HCT116 (cell line): ENCODE results near the gene TNS3. TPM values are rescaled to one million over a fixed set of nuclear protein-coding genes. Genes with fewer than 3 reads are reported as not detected.

Experiments
- ATAC-seq: fragments of 200-7000 bp; cut with Tn5 transposase; 2 replicates; pipeline ENCODE4 v1.9.1; 2020; ENCODE audit warnings: mild to moderate bottlenecking, moderate library complexity
- BruUV-seq: library from RNA; stranded (reverse); fragments of 400-500 nt; replicated peaks from 2 replicates; lab custom pipeline; 2021; lab: Mats Ljungman, UMichigan
- CTCF ChIA-PET: fragments of 300-600 bp; sonication (Branson Sonifier 250); formaldehyde crosslinking; loops from one replicate; lab custom pipeline; 2021; ENCODE audit warnings: antibody characterized with exemption; lab: Charles Lee
- POLR2A ChIA-PET: fragments of 300-600, 350-600 bp; sonication (Branson Sonifier 250); formaldehyde crosslinking; loops from one replicate; lab custom pipeline; 2021; ENCODE audit warnings: antibody characterized with exemption; lab: Charles Lee
- RAD21 ChIA-PET, 2 experiments: fragments of 300-600 bp; sonication (Branson Sonifier 250); formaldehyde crosslinking; loops; one replicate each; lab custom pipeline; 2023; ENCODE audit warnings: low total read pairs in 2 of 2; ENCODE audit not compliant: uncharacterized antibody in 2 of 2, unreplicated experiment in 2 of 2, low non-redundant PET in 1 of 2; lab: Charles Lee
- DNase-seq: peaks from one replicate; pipeline ENCODE4 v3.0.0-alpha.2; 2010; ENCODE audit warnings: low read depth, low spot score
- H2AFZ ChIP-seq: fragments of 200-600 bp; shearing (Covaris generic), sonication (generic); 2 replicates; pipeline ENCODE4 v1.6.1; 2017; ENCODE audit warnings: low read depth, mixed run types, mixed read lengths, antibody characterized with exemption, low read length; ENCODE audit not compliant: poor library complexity, severe bottlenecking
- H3K27ac ChIP-seq: 2 replicates; pipeline ENCODE4 v1.5.1; 2012; ENCODE audit warnings: low read depth, low read length
- H3K27me3 ChIP-seq: fragments of 200-600 bp; sonication (generic); 2 replicates; pipeline ENCODE4 v1.6.1; 2016; ENCODE audit warnings: mixed run types, low read length, mixed read lengths; ENCODE audit not compliant: insufficient read depth
- H3K36me3 ChIP-seq, 2 experiments: fragments of 200-500 bp in 1 of 2; fragments of 200-600 bp in 1 of 2; sonication (Bioruptor generic) in 1 of 2; sonication (generic) in 1 of 2; 2 replicates each; pipeline versions ENCODE4 v1.5.1 to v1.6.1; 2014 to 2016; ENCODE audit warnings: low read length in 2 of 2, inconsistent platforms in 1 of 2, mixed read lengths in 1 of 2, mixed run types in 1 of 2; ENCODE audit not compliant: insufficient read depth in 2 of 2, control insufficient read depth in 1 of 2
- H3K4me1 ChIP-seq, 2 experiments: fragments of 200-600 bp in 1 of 2; sonication (generic) in 1 of 2; 2 replicates each; pipeline versions ENCODE4 v1.5.1 to v1.6.1; 2012 to 2017; ENCODE audit warnings: low read length in 2 of 2, inconsistent platforms in 1 of 2, mild to moderate bottlenecking in 1 of 2, mixed read lengths in 1 of 2, mixed run types in 1 of 2, moderate library complexity in 1 of 2; ENCODE audit not compliant: insufficient read depth in 2 of 2, control insufficient read depth in 1 of 2
- H3K4me2 ChIP-seq: fragments of 200-600 bp; sonication (generic); 2 replicates; pipeline ENCODE4 v1.6.1; 2017; ENCODE audit warnings: mixed run types, low read length, mixed read lengths
- H3K4me3 ChIP-seq, 2 experiments: fragments of 200-600 bp in 1 of 2; sonication (generic) in 1 of 2; replicated peaks in 1 of 2; 2 replicates each; pipeline ENCODE4 v1.5.1; 2011 to 2016; ENCODE audit warnings: low read length in 2 of 2, control low read depth in 1 of 2, low read depth in 1 of 2, mild to moderate bottlenecking in 1 of 2, mixed read lengths in 1 of 2, mixed run types in 1 of 2
- H3K79me2 ChIP-seq: fragments of 200-600 bp; sonication (generic); 2 replicates; pipeline ENCODE4 v1.6.1; 2017; ENCODE audit warnings: mild to moderate bottlenecking, mixed run types, low read length, moderate library complexity, mixed read lengths; ENCODE audit not compliant: insufficient read depth
- H3K9ac ChIP-seq: fragments of 200-600 bp; sonication (generic); 2 replicates; pipeline ENCODE4 v1.6.1; 2016; ENCODE audit warnings: low read length, mixed read lengths
- H3K9me2 ChIP-seq: fragments of 200-600 bp; sonication (generic), shearing (Covaris generic); 2 replicates; pipeline ENCODE4 v1.6.1; 2017; ENCODE audit warnings: mixed run types, mild to moderate bottlenecking, moderate library complexity; ENCODE audit not compliant: insufficient read depth
- H3K9me3 ChIP-seq, 2 experiments: fragments of 200-500 bp in 1 of 2; fragments of 200-600 bp in 1 of 2; sonication (Bioruptor generic) in 1 of 2; sonication (generic) in 1 of 2; 2 replicates each; pipeline ENCODE4 v1.6.1; 2014 to 2017; ENCODE audit warnings: low read length in 2 of 2, mixed read lengths in 2 of 2, inconsistent platforms in 1 of 2, low read depth in 1 of 2, mild to moderate bottlenecking in 1 of 2, mixed run types in 1 of 2, moderate library complexity in 1 of 2; ENCODE audit not compliant: control insufficient read depth in 1 of 2, insufficient read depth in 1 of 2
- H4K20me1 ChIP-seq: fragments of 200-600 bp; sonication (generic), shearing (Covaris generic); 2 replicates; pipeline ENCODE4 v1.6.1; 2017; ENCODE audit warnings: mixed run types, mild to moderate bottlenecking, moderate library complexity; ENCODE audit not compliant: insufficient read depth
- ELF1 ChIP-seq: IDR thresholded peaks from 2 replicates; pipeline ENCODE4 v1.6.1; 2012; ENCODE audit warnings: low read depth, borderline replicate concordance
- EZH2 ChIP-seq: fragments of 200-600 bp; sonication (generic); IDR thresholded peaks from 2 replicates; pipeline ENCODE4 v1.6.1; 2017; ENCODE audit warnings: antibody characterized with exemption, mixed run types
- FOSL1 ChIP-seq: IDR thresholded peaks from 2 replicates; pipeline ENCODE4 v1.6.1; 2012; ENCODE audit warnings: low read depth
- POLR2AphosphoS5 ChIP-seq: IDR thresholded peaks from 2 replicates; pipeline ENCODE4 v1.6.1; 2011; ENCODE audit warnings: mild to moderate bottlenecking, low read depth, low read length, moderate library complexity
- SP1 ChIP-seq: IDR thresholded peaks from 2 replicates; pipeline ENCODE4 v1.6.1; 2012; ENCODE audit warnings: low read depth
- ZNF274 ChIP-seq: fragments of 200-500 bp; sonication (Bioruptor generic); IDR thresholded peaks from 2 replicates; pipeline ENCODE4 v1.6.1; 2014; ENCODE audit warnings: mild to moderate bottlenecking, low read depth, low read length, inconsistent platforms
- intact Hi-C: fragments of 100-400 bp; cut with micrococcal nuclease; formaldehyde crosslinking; loops from 2 replicates; pipeline ENCODE4 v1.10.0; 2022
- total RNA-seq: library from RNA; stranded (reverse); gene quantifications from one replicate; pipeline ENCODE4 v1.2.1, GENCODE V29; 2021; ENCODE audit not compliant: unreplicated experiment
- TF ChIP-seq, protein P1 (sequence below): IDR thresholded peaks from 2 replicates; pipeline ENCODE4 v1.6.1; 2011; ENCODE audit warnings: mild to moderate bottlenecking, low read length, moderate library complexity; ENCODE audit not compliant: insufficient replicate concordance; ENCODE audit errors: extremely low read depth
- TF ChIP-seq, protein P2 (sequence below): IDR thresholded peaks from 2 replicates; pipeline ENCODE4 v1.6.1; 2012

Gene TNS3
- total RNA-seq, 1 experiment from 2014 or later = 9.1 TPM

DNA sequence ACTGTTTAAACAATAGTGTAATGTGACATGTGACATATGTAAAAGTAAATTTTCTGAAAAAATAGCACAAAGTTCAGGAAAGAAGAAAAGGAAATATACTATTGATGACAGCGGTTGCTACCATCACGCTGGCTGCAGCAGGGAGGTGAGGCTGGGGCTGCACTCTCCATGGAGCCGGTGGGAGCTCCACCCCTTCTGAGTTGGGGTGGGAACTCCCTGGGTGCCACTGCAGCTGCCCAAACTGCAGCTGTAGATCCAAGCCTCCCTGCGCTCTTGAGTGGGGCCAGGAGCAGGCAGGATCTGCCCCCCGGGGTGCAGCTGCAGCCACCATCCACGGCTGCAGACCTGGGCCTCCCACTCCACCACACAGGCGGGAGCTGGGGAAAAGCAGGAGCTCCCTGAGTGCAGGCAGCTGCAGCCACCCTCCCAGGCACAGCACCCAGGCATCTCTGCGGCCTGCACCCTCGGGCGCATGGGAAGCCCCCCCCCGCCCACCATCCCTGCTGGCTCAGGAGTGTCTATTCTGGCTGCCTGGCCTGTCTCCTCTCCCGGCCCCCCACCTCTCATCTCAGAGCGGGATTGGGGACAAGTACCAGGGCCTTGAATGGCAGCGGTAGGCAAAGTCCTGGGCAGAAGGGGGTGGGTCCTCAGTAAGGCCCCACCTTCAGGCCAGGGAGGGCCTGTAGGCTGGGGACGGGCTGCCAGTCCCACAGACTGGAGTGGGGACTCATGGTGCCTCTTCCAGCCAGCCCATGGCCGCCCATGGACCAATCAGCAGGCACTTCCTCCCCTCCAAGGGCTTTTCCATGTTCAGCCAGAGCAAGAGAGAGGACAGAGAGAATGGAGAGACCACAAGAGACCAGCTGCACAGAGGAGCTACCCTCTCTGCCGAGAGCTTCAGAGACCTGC is 50.1 kb downstream of the TNS3 start:
- H3K4me3 ChIP-seq = no peak overlapping the region
- peaks cover 2 to 8% of the 10 kb centered on the region in 2 experiments; a peak in 2 of 4 replicates for H3K4me1 ChIP-seq
- H3K36me3 ChIP-seq = no peaks in the 10 kb centered on the region
- TF ChIP-seq FOSL1 = no peak
- no peak for TF ChIP-seq SP1
- TF ChIP-seq, protein P1, sequence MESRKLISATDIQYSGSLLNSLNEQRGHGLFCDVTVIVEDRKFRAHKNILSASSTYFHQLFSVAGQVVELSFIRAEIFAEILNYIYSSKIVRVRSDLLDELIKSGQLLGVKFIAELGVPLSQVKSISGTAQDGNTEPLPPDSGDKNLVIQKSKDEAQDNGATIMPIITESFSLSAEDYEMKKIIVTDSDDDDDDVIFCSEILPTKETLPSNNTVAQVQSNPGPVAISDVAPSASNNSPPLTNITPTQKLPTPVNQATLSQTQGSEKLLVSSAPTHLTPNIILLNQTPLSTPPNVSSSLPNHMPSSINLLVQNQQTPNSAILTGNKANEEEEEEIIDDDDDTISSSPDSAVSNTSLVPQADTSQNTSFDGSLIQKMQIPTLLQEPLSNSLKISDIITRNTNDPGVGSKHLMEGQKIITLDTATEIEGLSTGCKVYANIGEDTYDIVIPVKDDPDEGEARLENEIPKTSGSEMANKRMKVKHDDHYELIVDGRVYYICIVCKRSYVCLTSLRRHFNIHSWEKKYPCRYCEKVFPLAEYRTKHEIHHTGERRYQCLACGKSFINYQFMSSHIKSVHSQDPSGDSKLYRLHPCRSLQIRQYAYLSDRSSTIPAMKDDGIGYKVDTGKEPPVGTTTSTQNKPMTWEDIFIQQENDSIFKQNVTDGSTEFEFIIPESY = no peak
- TF ChIP-seq EZH2 = no peak
- TF ChIP-seq, protein P2, sequence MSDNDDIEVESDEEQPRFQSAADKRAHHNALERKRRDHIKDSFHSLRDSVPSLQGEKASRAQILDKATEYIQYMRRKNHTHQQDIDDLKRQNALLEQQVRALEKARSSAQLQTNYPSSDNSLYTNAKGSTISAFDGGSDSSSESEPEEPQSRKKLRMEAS = no peak
- TF ChIP-seq ZNF274 = no peak
- no peak for TF ChIP-seq ELF1
- no peak for TF ChIP-seq POLR2AphosphoS5
- TF ChIP-seq, all 23 proteins: peak for 0
- Histone ChIP-seq H3K27me3 (no peaks in the 10 kb centered on the region), H3K79me2 (no peaks in the 10 kb centered on the region), H3K27ac (no peak overlapping the region), H3K9ac (no peak overlapping the region), H3K9me3 (no peaks in the 10 kb centered on the region), H2AFZ (no peak overlapping the region), H3K9me2 (no peaks in the 10 kb centered on the region), H3K4me2 (no peak overlapping the region), H4K20me1 (no peaks in the 10 kb centered on the region)
- DNase-seq (no peak), ATAC-seq (no peak)
- CTCF ChIA-PET = no interaction called here
- RAD21 ChIA-PET = no interaction called here
- BruUV-seq = no TSS peak
- intact Hi-C loops = no loop called here
- POLR2A ChIA-PET = no interaction called here
